ENCODE measurements around the gene CACNA1A.

DNA sequence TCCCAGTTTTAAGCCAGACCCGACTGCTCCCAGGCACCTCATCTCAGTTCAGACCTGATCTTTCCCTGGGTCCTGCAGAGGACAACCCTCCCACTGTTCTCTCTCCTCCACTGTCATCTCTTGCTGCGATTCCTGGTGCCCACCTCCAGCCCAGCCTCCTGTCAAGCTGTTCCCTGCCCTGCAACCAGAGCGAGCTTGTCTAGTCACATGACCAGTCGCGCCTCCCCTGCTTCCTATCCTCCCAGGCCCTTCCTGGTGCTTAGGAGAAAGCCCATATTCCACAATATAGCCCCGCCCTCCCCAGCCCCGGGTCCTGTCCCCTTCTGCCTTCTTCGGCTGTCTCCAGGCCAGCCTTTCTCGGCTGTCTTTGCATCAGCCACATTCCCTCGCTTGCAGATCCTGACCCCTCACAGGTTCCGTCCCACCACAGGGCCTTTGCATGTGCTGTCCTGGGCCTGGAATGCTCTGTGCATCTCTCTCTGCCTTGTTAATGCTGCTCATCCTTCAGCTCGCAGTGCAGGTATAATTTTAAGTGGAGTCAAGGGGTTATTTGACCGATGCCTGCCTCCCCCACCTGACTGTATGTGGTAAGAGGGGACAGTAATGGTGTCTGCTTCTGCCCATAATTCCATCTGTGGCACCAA is 267.3 kb downstream of the CACNA1A start:
- no peak for TF ChIP-seq SP4 (CRISPR knock-in tag; IDR thresholded peaks at IDR 0.05)
- no peak for TF ChIP-seq RXRA (CRISPR knock-in tag; IDR thresholded peaks at IDR 0.05)
- TF ChIP-seq ZNF274 (CRISPR knock-in tag; IDR thresholded peaks at IDR 0.05), result no peak
- no peak for TF ChIP-seq ZFP41 (CRISPR knock-in tag; IDR thresholded peaks at IDR 0.05; ENCODE audit: borderline replicate concordance)

Measured in HepG2 (cell line).